GM18498 (cell line): ENCODE measurements around the gene HMX2.
A peak's percentile ranks its signal among the peaks of the same experiment; 100 is the strongest.

Experiments used
- ATAC-seq: cut with Tn5 transposase; IDR thresholded peaks from one replicate; pipeline ENCODE4 v1.9.1; 2021; ENCODE audit warnings: mild to moderate bottlenecking, moderate library complexity; ENCODE audit not compliant: unreplicated experiment

HMX2 gene, protein sequence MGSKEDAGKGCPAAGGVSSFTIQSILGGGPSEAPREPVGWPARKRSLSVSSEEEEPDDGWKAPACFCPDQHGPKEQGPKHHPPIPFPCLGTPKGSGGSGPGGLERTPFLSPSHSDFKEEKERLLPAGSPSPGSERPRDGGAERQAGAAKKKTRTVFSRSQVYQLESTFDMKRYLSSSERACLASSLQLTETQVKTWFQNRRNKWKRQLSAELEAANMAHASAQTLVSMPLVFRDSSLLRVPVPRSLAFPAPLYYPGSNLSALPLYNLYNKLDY

DNA sequence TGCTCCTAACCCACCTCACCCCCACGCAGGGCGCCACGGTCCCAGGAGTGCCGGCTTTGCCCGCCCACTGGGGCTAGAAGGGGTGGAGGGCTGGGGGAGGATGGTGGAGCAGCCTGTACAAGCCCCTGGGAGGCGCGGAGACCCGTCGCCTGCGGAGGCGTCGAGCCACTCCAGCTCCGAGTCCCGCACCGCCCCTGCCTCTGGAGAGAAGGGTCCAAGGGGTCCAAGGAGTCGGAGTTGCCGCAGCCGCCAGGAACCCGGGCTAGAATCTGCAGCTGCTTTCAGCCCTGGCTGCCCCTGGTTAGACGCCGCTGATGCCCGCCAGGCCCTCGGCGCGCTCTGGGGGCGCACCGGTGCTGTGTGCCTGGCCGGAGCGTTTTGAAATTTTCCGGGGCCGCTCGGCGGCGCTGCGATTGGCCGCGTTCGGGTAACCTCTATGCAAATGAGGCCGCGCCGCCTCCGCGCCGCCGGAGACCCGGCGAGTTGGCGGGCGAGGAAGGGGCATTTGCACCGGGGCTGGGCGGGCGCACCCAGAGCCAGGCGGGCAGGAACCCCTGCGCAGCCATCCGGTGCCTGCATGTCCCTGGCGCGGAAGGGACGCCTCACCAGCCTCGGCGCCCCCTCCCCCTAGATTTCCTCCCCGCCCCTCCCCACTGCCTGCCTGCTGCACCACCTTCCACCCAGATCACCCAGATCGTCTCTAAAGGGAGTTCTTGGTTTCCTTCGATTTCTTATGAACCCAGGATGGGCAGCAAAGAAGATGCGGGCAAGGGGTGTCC, at the start of gene HMX2:
TSS of gene HMX2 (plus strand) at position 502 of the 779 bp plus-strand sequence. CDS start at position 745, 243 bp downstream.
- ATAC-seq = no peak

DNA sequence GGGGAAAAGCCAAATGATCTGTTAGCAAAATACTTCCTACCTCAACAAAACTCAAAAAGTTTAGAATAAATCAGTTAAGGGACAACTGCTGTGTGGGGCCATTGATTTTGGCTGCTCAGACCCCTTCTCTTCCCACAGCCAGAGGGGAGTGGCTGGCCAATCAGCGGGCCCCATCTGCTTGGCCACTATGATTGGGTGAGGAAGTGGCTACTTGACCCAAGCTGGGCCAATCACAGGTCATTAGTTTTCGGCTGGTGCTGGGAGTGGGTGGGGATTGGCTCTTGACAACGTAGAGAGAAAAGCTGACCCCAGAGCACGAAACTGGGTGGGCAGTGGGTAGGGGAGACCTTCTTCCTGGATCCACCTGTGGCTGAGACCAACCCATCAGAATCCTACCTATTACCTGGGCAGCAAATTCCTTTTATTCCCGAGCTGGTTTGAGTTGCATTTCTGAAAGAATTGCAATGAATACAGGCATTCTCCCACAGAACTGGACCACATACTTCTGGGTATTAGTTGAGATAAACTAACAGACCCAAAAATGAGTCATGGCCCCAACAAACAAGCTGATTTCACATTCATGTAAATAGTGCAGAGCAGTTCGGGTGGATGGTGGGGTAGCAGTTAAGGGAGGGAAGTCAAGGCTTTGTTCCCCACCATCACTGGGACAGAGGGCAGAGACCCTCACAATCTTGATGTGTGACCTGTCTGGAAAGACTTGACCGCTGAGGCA, 47.7 kb upstream of the HMX2 start:
- no peak for ATAC-seq

DNA sequence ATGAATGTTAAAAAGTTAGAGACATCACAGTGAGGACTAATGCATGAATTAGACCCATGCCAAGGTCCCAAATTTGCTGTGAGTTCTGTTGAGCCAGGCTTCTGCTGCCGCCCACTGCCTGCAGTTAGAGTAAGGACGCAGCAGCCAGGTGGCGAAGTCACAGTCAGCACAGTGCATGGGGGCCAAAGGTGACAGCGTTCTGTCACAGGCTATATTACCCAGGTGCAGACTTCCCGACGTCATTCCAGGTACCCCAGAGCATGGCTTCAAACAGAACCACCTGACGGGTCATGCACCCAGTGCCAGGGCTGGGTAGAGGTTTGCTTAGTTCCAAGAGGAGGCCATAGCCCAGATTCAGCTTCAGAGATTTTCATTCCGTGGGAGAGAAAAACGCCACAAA, 46.1 kb upstream of the HMX2 start:
- no peak for ATAC-seq

DNA sequence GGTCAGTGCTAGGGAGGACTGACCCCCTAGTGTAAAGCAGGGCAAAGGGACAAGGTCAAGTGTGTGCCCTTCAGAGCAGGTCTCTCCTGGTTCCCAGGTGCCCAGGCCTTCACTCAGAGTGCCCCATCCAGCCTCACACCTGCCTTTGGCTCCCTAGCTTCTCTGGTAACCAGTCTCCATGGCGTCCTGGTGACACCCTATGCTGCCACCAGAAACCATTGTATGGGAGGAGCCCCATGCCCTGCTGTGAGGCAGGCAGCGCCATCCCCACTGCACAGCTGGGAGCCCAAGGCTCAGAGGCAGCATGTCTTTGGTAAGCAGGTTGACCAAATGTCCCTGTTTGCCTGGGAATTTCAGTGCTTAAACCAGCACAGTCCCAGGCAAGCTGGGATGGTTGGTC, 45.3 kb upstream of the HMX2 start:
- ATAC-seq = no peak

DNA sequence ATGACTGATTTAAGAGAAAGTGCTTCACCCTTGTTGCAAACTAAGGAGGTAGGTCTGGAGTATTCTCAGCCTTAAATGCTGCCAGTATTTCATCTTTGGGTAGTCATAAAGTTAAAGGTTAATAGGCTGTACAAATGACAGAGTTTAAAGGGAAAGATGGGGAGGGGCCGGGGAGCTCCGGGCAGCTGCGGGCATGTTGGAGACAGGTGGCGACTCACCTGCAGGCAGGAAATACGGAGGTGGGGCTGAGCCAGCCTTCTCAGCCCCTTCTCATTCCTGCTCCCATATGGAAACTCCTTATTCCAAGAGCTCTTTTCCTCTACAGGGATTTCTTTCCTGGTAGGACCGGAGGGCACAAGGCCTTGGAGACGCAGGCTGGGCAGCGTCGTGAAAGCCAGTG, 44.0 kb upstream of the HMX2 start:
- ATAC-seq = no peak

DNA sequence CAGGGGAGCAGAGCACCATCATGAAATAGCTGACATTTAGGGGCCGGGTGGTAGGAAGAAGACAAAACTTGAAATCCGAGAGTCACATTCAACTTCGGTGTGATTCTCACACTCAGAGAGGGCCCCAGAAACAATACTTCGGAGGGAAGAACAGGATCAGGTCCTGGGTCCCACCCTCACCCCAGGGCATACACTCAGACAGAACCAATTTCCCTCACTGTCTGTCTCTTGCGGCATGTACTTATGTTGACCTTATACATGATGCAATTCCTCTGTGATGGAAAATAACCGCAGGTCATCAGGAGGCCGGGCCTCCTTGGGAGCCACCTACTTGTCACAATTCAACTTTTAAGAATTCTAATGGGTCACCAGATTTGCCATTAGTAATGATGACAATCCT, 38.5 kb upstream of the HMX2 start:
- no peak for ATAC-seq

DNA sequence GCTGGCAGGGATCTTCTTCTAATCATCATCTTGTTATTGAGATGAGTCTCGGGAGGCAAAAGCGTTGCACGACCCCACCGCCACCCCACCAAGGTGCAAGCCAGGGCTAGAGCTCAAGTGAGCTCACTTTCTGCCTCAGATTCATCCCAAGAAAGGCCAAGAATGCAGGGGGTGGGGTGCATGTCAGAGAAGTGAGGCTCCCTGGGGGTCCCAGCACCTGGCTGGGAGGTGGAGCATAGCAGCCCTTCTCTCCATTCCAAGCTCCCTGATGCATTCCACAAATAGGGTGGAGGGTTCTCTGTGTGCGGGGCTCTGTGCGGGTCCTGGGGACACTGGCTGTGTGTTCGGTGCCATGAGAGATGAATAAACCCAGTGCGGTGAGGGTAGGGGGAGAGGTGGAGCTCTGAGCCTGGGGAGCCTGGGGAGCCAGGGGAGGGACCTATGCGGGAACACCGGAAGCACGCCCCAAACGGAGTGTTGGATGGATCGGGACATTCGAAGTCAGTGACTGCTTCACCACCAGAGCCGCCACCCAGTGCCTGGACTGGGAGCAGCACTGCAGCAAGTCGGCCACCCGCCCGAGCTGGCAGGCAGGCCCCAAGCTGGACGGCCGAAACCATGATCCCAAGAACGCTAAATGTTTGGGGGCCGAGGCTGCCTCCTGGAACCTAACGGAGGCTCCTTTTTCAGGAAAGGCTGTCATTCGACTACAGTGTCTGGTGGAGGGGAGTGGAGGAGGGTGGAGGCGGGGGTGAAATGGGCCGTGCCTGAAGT, 30.1 kb upstream of the HMX2 start:
- ATAC-seq = no peak

DNA sequence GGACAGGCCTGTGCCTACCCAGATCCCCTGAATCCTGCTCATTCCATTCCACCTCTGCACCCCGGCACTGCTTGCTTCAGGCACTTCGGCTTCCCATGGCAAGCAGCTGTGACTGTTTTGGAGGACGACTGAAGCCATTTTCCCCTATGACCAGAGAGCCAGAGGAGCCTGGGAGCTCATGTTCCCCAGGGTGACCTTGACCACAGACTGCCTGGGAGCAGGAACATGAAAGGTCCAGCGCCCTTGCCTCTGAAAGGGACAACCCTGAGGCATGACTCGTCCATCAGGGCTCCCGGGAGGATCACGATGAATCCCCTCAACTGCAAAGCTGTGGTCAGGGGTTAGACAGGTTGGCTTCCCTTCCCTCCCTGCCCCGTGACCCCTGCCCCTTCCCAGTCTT, 28.9 kb upstream of the HMX2 start:
- no peak for ATAC-seq

DNA sequence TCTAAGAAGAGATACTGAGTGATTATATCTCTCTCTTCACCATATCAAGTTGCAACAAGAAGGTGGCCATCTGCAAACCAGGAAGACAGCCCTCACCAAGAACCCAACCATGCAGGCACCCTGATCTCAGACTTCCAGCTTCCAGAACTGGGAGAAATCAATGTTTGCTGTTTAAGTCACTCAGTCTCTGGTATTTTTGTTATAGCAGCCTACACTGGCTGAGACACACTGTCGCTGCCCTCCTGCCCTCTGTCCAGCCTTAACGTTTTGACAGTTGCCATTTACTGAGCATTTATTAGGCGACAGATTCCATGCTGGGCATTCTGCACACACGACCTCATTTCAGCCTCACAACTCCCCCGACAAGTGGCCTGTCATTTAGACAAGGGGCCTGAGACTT, 21.7 kb upstream of the HMX2 start:
- no peak for ATAC-seq

DNA sequence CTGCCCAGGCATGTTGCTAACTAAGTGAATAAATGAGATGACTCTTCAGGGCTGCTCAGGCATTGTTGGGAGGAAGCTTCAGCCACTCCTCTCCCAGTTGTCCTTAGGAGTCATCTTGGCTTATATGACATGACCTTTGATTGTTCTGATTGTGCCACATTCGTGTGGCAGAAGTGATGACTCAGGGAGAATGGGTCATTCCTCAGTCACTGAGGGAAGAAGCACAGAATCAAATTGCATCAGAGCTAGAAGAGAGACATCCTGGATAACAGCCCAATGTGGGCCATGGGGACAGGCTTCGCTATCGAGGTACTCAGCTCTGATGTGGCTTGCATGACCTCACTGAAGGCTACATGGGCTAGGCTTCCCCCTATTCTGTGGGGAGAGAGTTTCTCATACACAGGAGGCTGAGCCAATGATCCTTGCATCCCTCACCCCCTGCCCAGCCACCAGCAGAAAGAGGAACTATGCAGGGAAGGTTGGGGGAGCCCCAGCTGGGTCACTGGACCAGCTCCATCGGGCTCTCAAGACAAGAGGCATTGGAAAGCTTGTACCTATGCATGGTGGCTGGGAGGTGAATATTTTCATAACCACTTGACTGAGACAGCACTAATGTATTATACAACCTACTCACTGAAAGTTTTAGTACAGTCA, 18.2 kb upstream of the HMX2 start:
- no peak for ATAC-seq

DNA sequence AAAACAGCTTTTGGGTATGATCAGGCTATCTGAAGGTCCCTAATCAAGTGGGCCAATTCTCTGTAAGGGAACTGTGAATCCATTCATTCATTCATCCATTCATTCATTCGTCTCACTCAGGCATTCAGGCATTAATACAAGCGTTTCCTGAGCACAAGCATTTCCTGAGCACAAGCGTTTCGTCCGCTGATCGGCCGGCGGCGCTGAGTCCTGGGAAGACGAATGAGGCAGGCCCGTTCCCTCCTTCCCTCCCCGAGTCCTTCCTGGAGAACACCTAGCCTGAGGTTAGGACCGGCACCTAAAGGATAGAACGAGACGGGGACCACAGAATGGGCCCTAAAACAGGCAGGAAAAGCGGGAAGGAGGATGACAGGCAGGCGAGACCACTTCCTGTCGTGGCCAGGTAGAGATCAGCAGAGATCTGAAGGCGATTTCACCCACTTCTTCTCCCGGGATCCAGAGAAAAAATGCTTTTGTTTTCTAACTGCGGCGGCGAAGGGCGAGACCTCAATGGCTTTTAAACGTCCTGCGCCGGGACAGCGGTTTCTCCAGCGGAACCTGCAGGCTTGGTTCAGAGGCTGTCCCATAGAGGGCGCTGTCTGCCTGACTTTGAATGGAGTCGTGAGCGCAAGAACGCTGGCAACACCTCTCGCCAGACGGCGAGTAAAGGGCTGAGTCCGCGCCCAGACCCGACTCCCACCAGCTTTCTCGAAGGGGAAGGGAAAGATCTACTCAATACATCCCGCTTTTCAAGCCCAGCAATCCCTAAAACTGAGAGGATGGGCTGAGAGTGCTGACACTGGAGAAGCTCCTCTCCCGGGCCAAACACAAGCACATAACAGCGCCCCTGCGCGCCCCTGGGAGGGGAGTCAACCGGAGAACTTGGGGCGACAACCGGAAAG, 15.1 kb upstream of the HMX2 start:
- ATAC-seq = peak; percentile 55

DNA sequence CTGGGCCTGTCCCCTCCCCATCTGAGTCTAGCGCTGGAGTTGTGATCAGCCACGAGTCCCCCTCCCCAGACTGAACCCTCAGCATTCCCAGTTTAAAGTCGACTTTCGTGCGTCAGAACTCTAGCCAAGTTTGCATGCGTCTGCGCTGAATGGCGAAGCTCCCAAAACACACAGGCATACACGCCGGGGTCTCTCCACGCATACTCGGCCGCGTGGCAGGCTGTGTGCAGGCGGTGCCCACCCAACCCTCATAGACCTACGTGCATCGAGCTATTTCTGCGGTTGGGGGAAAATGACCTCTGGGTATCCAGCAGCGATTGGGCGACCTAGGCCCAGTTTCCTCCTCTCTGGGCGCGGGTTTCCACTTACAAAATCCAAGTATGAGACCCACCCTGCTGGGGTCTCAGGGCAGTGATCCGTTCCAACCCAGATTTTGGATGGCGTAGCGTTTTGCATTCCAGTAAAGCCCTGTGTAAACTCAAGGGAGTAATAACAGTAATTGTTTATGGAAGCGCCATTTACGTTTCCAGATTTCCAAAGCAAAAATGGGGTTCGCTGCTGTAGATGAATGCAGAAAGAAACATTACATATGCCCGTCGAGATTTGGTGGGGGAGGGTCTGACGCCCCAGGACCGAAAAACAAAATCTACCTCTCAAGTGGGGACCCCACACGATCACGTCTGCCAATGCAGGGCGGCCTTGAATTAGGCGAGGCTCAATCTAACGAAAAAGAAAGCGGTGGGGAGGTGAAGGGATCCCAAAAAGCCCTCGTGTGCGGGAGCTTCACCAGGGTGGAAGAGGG, 14.2 kb upstream of the HMX2 start:
- ATAC-seq = no peak

DNA sequence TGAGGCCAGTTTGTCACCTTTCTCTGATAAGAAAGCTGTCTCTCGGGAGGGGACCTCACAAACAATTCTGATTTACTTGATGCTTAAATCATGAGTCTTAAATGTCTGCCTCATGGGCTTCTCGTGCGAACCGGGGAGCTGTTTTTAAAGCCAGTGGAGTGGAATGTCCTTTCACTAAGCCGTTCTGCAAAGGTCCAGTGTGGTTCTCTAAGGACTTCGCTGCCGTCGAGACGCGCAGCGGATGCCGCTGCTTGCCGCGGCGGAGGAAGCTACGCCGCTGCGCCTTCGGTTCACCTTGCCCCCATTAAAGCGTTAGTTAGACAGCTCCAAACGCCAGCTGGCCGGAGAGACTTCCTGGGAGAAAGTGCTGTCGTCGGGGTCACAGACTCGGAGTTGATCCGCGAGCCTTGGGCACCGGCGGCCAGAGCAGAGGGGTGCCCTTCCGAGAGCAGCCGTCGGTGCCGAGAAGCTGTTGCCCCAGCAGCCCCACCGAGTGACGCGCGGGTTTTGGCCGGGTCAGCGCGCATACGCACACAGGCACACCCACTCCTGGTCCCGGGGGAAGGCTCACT, 13.5 kb upstream of the HMX2 start:
- ATAC-seq = no peak

DNA sequence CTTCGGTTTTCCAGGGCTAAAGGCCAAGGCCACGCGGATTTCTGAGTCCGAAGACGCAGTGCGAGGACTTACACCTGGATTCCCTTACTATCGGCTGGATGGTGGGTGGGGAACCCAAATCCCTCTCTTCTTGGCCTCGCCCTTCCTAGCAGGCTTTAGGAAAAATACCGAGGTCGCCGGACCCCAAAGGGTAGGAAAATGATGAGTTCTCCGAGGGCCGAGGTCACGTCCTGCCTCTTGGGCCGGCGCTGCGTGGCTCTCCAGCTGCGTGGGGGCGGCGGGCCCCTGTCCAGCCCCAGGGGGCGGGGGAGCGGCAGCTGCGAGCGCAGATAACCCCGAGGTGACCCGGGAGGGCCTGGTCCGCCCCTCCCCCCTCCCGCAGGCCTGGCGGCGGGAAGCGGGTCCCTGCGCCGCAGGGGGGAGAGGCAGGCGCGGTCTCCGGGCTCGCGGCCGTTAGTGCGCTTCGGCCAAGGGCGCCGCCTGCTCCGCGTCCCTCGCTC, 13.0 kb upstream of the HMX2 start:
- ATAC-seq = no peak

DNA sequence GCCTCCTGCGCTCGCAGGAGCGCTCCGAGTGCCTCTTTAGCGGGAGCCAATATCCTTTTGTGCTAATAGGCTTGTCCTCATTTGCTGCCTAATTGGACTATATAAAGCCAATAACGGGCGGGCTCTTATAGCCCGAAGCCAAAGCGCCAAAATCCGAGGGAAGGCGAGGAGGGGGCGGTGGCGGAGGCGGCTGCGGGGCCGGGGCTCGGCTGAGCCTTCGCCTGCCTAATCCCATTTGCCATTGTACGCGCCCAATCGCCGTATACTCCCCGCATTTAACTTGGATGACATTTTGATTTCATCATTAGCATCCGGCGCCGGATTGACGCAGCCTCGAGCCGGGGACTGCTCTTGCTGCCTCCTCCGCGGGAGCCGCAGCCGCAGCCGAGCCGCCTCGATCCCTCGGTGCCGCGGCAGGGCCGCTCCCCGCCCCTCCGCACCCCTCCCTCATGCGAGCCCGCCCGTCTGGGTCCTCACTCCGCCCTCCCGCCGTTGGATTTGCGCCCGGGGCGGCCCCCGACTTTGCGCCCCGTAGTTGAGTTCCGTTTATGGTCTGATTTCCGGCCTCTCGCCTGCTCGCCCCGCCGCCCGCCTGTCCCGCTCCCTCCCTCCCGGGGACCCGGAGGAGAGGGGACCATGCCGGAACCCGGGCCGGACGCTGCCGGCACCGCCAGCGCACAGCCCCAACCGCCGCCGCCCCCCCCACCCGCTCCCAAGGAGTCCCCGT, 12.4 kb upstream of the HMX2 start, which contains the start of gene HMX3:
TSS of gene HMX3 (plus strand) at position 556 of the 727 bp plus-strand sequence. CDS start at position 637, 81 bp downstream.
- ATAC-seq = no peak

DNA sequence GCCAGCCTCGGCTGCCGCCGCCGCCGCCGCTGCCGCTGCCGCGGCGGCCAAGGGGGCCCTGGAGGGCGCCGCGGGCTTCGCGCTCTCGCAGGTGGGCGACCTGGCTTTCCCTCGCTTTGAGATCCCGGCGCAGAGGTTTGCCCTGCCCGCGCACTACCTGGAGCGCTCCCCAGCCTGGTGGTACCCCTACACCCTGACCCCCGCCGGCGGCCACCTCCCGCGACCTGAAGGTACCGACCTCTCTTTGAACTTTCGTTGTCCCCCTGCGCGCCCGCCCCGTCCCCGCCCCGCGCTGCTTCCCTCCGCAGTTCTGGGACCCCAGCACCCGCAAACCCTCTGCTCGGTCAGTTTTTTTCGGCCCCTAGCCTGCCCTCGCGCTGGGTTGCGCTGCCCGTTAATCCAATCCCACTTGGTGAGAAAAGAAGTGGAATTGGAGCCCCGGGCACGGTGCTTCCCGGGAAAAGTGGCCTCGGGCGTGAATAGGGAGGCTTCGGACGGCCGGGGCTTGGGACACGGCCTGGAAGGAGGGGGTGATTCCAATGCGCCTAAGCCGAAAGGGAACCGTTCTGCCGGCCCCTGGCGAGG, 11.6 kb upstream of the HMX2 start:
- ATAC-seq = no peak
